Measurements from ENCODE around the gene ATP8A1. TPM values are rescaled to one million over a fixed set of nuclear protein-coding genes. Genes with fewer than 3 reads are reported as not detected.

Gene ATP8A1
- total RNA-seq, 1 donor from 2014 or later: 44.0 TPM

GRCh38 chr4:42512226-42512625 lies 144.7 kb downstream of the ATP8A1 start:
- no peaks in the 10 kb centered on the region for H3K36me3 Mint-ChIP-seq (ENCODE audit: low read depth, unreplicated experiment)
- H3K4me3 Mint-ChIP-seq (ENCODE audit: unreplicated experiment): no peak overlapping the region
- H3K27ac Mint-ChIP-seq (ENCODE audit: unreplicated experiment): no peak overlapping the region
- H3K27me3 Mint-ChIP-seq (ENCODE audit: unreplicated experiment): no peaks in the 10 kb centered on the region
- no peaks in the 10 kb centered on the region for H3K9me3 Mint-ChIP-seq (ENCODE audit: unreplicated experiment)
- no peak for TF ChIP-seq CTCF (IDR thresholded peaks at IDR 0.05; ENCODE audit: unreplicated experiment)
- DNase-seq (ENCODE audit: low spot score): no peak
- peaks cover 9% of the 10 kb centered on the region for H3K4me1 Mint-ChIP-seq (ENCODE audit: unreplicated experiment)

GRCh38 chr4:42510225-42510624 lies 146.7 kb downstream of the ATP8A1 start:
- no peaks in the 10 kb centered on the region for H3K27me3 Mint-ChIP-seq (ENCODE audit: unreplicated experiment)
- no peaks in the 10 kb centered on the region for H3K36me3 Mint-ChIP-seq (ENCODE audit: low read depth, unreplicated experiment)
- no peak for DNase-seq (ENCODE audit: low spot score)
- TF ChIP-seq CTCF (IDR thresholded peaks at IDR 0.05; ENCODE audit: unreplicated experiment): no peak
- H3K27ac Mint-ChIP-seq (ENCODE audit: unreplicated experiment): no peak overlapping the region
- no peaks in the 10 kb centered on the region for H3K9me3 Mint-ChIP-seq (ENCODE audit: unreplicated experiment)
- no peak overlapping the region for H3K4me3 Mint-ChIP-seq (ENCODE audit: unreplicated experiment)
- peaks cover 6% of the 10 kb centered on the region for H3K4me1 Mint-ChIP-seq (ENCODE audit: unreplicated experiment)

- Mint-ChIP-seq H3K27me3 (ENCODE audit: unreplicated experiment) (no peaks in the 10 kb centered on the region), H3K27ac (ENCODE audit: unreplicated experiment) (no peak overlapping the region), H3K9me3 (ENCODE audit: unreplicated experiment) (no peaks in the 10 kb centered on the region), H3K4me1 (ENCODE audit: unreplicated experiment) (no peaks in the 10 kb centered on the region), H3K4me3 (ENCODE audit: unreplicated experiment) (no peak overlapping the region), H3K36me3 (ENCODE audit: low read depth, unreplicated experiment) (no peaks in the 10 kb centered on the region)
- TF ChIP-seq CTCF (IDR thresholded peaks at IDR 0.05; ENCODE audit: unreplicated experiment): no peak
- no peak for DNase-seq (ENCODE audit: low spot score)
These were observed 155.1 kb downstream of the ATP8A1 start for GRCh38 chr4:42501624-42502401.

GRCh38 chr4:42498040-42498439 lies 158.9 kb downstream of the ATP8A1 start:
- no peak for DNase-seq (ENCODE audit: low spot score)
- Mint-ChIP-seq H3K36me3 (ENCODE audit: low read depth, unreplicated experiment) (peaks cover 4% of the 10 kb centered on the region), H3K27me3 (ENCODE audit: unreplicated experiment) (no peaks in the 10 kb centered on the region), H3K4me3 (ENCODE audit: unreplicated experiment) (no peak overlapping the region), H3K9me3 (ENCODE audit: unreplicated experiment) (no peaks in the 10 kb centered on the region), H3K27ac (ENCODE audit: unreplicated experiment) (no peak overlapping the region), H3K4me1 (ENCODE audit: unreplicated experiment) (no peaks in the 10 kb centered on the region)
- no peak for TF ChIP-seq CTCF (IDR thresholded peaks at IDR 0.05; ENCODE audit: unreplicated experiment)

- Mint-ChIP-seq H3K27me3 (ENCODE audit: unreplicated experiment) (no peaks in the 10 kb centered on the region), H3K4me1 (ENCODE audit: unreplicated experiment) (peaks cover 4% of the 10 kb centered on the region), H3K27ac (ENCODE audit: unreplicated experiment) (no peak overlapping the region), H3K36me3 (ENCODE audit: low read depth, unreplicated experiment) (peaks cover 4% of the 10 kb centered on the region), H3K4me3 (ENCODE audit: unreplicated experiment) (no peak overlapping the region), H3K9me3 (ENCODE audit: unreplicated experiment) (no peaks in the 10 kb centered on the region)
- no peak for TF ChIP-seq CTCF (IDR thresholded peaks at IDR 0.05; ENCODE audit: unreplicated experiment)
- no peak for DNase-seq (ENCODE audit: low spot score)
These were observed 159.6 kb downstream of the ATP8A1 start for GRCh38 chr4:42497142-42497910.

Data from endothelial cell (in vitro differentiated cells).